IgD-negative memory B cell (primary cell): ENCODE data around the gene TUBD1. TPM values are rescaled to one million over a fixed set of nuclear protein-coding genes. Genes with fewer than 3 reads are reported as not detected.
A peak's percentile ranks its signal among the peaks of the same experiment; 100 is the strongest.
"Not testable (repeated sequence)": the region's sequence is repeated elsewhere in the genome, so short reads cannot be mapped to it uniquely, and the experiment has no call there.

ENCODE experiments used
- H3K27ac Mint-ChIP-seq, 3 donors: one replicate each; pipeline ENCODE4 v1.8.0; 2020 to 2022; ENCODE audit warnings: mild to moderate bottlenecking in 3 of 3, mixed read lengths in 3 of 3, moderate library complexity in 1 of 3
- H3K27me3 Mint-ChIP-seq: one replicate; pipeline ENCODE4 v1.8.0; 2021; ENCODE audit warnings: mixed read lengths
- H3K36me3 Mint-ChIP-seq: one replicate; pipeline ENCODE4 v1.8.0; 2020; ENCODE audit warnings: mild to moderate bottlenecking, mixed read lengths
- H3K4me1 Mint-ChIP-seq, 3 donors: one replicate each; pipeline ENCODE4 v1.8.0; 2020 to 2022; ENCODE audit warnings: mixed read lengths in 3 of 3, mild to moderate bottlenecking in 1 of 3
- H3K4me3 Mint-ChIP-seq, 4 donors: one replicate each; pipeline ENCODE4 v1.8.0; 2020 to 2022; ENCODE audit warnings: mild to moderate bottlenecking in 4 of 4, mixed read lengths in 4 of 4, moderate library complexity in 3 of 4
- H3K9me3 Mint-ChIP-seq, 3 donors: one replicate each; pipeline ENCODE4 v1.8.0; 2020 to 2021; ENCODE audit warnings: mixed read lengths in 3 of 3, mild to moderate bottlenecking in 1 of 3
- polyA plus RNA-seq: library from polyadenylated mRNA; unstranded; fragments of 300-500 nt; fragmentation: Illumina TruSeq; gene quantifications from one replicate; pipeline ENCODE4 v1.2.3, GENCODE V29; 2021

The TUBD1 gene
- polyA plus RNA-seq, 1 donor from 2014 or later = 17.6 TPM

DNA sequence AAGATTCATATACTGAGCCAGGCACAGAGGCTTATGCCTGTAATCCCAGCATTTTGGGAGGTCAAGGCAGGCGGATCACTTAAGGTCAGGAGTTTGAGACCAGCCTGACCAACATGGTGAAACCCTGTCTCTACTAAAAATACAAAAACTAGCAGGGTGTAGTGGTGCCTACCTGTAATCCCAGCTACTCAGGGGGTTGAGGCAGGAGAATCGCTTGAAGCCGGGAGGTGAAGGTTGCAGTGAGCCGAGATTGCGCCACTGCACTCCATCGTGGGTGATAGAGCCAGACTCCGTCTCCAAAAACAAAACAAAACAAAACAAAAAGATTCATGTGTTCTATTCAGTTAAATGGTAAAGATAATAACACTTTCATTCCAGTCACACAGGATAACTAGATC lies 63.9 kb downstream of the TUBD1 start:
- H3K4me3 Mint-ChIP-seq = peak overlapping the region; percentile 8 to 92 (median 32)

DNA sequence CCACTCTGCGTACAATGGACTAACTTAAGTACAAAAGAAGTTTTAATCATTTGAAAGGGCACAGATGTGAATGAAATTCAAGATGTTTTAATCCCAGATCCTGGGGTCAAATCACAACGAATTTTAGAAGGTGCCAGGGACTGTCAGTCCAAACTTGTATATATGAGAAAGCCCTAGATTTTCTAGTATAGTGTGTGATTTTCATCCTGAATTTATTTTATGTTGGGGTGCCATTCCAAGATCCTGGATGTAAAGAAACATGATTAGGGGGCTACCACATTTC lies 64.3 kb downstream of the TUBD1 start:
- Mint-ChIP-seq H3K36me3 (peaks cover 2% of the 10 kb centered on the region), H3K27me3 (no peaks in the 10 kb centered on the region), H3K4me1 (peaks cover 48 to 50% (median 49%) of the 10 kb centered on the region in 3 donors), H3K27ac (peak overlapping the region in 1 of 3 donors; percentile 27), H3K4me3 (peak overlapping the region in 2 of 4 donors; percentile 51 to 92), H3K9me3 (no peaks in the 10 kb centered on the region)

More for the DNA sequence above, 63.9 kb downstream of the TUBD1 start:
- Mint-ChIP-seq H3K27ac (peak overlapping the region in 2 of 3 donors; percentile 5 to 27), H3K4me1 (peaks cover 49 to 53% (median 52%) of the 10 kb centered on the region in 3 donors)
- not testable (repeated sequence) for H3K9me3 Mint-ChIP-seq, H3K27me3 Mint-ChIP-seq, H3K36me3 Mint-ChIP-seq

DNA sequence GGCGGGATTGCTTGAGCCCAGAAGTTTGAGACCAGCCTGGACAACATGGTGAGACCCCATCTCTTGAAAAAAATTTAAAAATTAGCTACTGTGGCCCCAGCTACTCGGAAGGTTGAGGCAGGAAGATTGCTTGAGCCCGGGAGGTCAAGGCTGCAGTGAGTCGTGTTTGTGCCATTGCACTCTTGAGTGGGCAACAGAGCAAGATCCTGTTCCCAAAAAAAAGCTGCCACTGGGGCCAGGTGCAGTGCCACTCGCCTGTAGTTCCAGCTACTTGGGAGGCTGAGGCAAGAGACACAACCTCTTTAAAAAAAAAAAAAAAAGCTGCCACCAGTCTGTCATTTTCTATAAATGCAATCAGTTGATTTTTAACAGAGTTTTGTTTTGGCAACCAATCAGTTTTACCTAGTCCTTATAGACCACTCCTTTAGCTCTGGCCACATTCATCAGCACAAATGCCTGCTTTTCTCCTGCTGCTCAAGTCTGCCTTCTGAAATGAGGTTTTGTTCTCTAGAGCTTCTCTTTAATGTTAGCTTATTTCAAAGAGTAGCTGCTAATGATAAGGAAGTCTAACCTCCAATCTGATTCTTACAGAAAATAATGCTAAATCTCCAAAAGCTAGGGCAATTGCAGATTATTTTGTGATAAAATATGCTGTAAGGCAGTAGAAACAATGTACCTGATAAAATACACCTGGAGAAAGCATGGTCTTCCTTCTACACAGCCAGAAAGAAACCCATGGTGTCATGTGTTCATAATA lies 64.8 kb downstream of the TUBD1 start:
- no peaks in the 10 kb centered on the region for H3K9me3 Mint-ChIP-seq
- H3K27me3 Mint-ChIP-seq = no peaks in the 10 kb centered on the region
- peaks cover 43 to 47% (median 44%) of the 10 kb centered on the region in 3 donors for H3K4me1 Mint-ChIP-seq
- H3K4me3 Mint-ChIP-seq = peak overlapping the region in 2 of 4 donors; percentile 49 to 51
- H3K27ac Mint-ChIP-seq = peak overlapping the region in 1 of 3 donors; percentile 27
- peaks cover 3% of the 10 kb centered on the region for H3K36me3 Mint-ChIP-seq

- Mint-ChIP-seq H3K9me3 (no peaks in the 10 kb centered on the region), H3K4me1 (peaks cover 40 to 47% (median 42%) of the 10 kb centered on the region in 3 donors), H3K27me3 (no peaks in the 10 kb centered on the region), H3K36me3 (peaks cover 6% of the 10 kb centered on the region), H3K27ac (peak overlapping the region in 1 of 3 donors; percentile 52), H3K4me3 (peak overlapping the region in 3 of 4 donors; percentile 37 to 80 (median 67))
These were observed 65.9 kb downstream of the TUBD1 start for GRCh38 chr17:59826706-59827453.

GRCh38 chr17:59825533-59826322 lies 67.0 kb downstream of the TUBD1 start:
- Mint-ChIP-seq H3K4me3 (peak overlapping the region in 2 of 4 donors; percentile 30 to 65), H3K36me3 (peaks cover 6% of the 10 kb centered on the region), H3K4me1 (peaks cover 38 to 42% (median 40%) of the 10 kb centered on the region in 3 donors), H3K27me3 (no peaks in the 10 kb centered on the region), H3K9me3 (no peaks in the 10 kb centered on the region), H3K27ac (peak overlapping the region in 1 of 3 donors; percentile 12)

DNA sequence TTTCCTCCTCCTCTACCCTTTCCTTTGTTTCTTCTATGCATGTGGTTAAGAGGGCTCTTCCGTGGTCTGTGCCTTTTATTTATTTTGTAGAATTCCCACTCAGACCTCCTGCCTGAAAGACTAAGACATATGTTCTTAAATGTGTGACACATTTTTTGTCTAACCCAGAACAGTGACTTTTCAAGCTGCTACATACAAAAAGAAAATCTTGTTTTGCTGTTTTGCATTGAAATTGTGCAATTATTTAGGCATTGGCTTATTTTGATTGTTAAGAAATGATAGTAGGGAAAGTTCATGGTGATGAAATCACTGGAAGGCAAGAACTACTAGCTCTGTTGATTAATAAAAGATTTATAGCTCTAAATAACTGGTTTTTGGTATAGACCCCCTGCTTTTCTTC lies 76.8 kb downstream of the TUBD1 start:
- H3K36me3 Mint-ChIP-seq = peaks cover 9% of the 10 kb centered on the region
- no peaks in the 10 kb centered on the region for H3K27me3 Mint-ChIP-seq
- H3K4me3 Mint-ChIP-seq = no peak overlapping the region
- no peak overlapping the region for H3K27ac Mint-ChIP-seq
- H3K4me1 Mint-ChIP-seq = peaks cover 0 to 9% (median 2%) of the 10 kb centered on the region in 3 donors
- no peaks in the 10 kb centered on the region for H3K9me3 Mint-ChIP-seq

- Mint-ChIP-seq H3K4me3 (no peak overlapping the region), H3K27ac (no peak overlapping the region), H3K27me3 (no peaks in the 10 kb centered on the region), H3K36me3 (peaks cover 6% of the 10 kb centered on the region), H3K4me1 (peaks cover 0 to 9% (median 2%) of the 10 kb centered on the region in 3 donors), H3K9me3 (no peaks in the 10 kb centered on the region)
These were observed 78.1 kb downstream of the TUBD1 start for GRCh38 chr17:59814685-59815084.

- H3K4me1 Mint-ChIP-seq = peaks cover 0 to 9% (median 2%) of the 10 kb centered on the region in 3 donors
- no peak overlapping the region for H3K27ac Mint-ChIP-seq
- H3K27me3 Mint-ChIP-seq = no peaks in the 10 kb centered on the region
- no peak overlapping the region for H3K4me3 Mint-ChIP-seq
- peaks cover 6% of the 10 kb centered on the region for H3K36me3 Mint-ChIP-seq
- H3K9me3 Mint-ChIP-seq = no peaks in the 10 kb centered on the region
These were observed 78.5 kb downstream of the TUBD1 start for GRCh38 chr17:59814276-59814675.

DNA sequence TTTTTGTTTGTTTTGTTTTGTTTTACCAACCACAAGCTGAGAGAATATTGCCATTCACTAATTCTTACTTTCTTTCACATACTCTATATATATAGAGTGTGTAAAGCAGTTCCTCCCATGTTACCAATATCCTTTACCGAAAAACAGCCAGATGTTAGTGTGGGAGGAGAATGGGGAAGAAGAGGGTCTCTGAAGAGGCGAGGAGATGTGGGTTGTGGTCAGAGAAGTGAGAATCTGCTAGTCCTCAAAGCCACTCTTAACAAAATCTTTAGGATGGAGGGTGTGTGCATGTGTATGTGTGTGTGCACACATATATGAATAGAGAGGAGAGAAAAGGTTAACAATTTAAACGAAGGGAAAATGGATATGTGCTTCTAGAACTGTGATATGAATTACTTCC lies 80.6 kb downstream of the TUBD1 start:
- peaks cover 0 to 9% (median 2%) of the 10 kb centered on the region in 3 donors for H3K4me1 Mint-ChIP-seq
- H3K36me3 Mint-ChIP-seq = peaks cover 6% of the 10 kb centered on the region
- H3K4me3 Mint-ChIP-seq = no peak overlapping the region
- no peaks in the 10 kb centered on the region for H3K27me3 Mint-ChIP-seq
- no peaks in the 10 kb centered on the region for H3K9me3 Mint-ChIP-seq
- H3K27ac Mint-ChIP-seq = no peak overlapping the region

DNA sequence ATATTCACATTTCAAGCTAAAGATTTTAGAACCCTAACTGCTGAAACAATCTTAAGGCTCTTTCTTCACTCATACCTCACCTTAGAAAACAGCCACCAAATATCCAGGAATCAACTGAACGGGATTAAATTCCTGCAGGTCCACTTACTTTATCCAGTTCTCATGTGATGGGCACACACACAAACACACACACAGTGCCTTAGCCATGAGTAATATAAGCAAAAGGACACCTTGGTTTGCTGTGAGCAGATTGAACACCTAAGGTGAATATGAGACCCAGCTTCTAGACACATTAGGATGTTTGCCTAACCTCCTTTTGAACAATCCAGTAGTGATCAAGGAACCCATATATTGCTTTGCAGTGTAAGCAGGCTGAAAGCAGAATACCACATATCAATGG lies 81.5 kb downstream of the TUBD1 start:
- Mint-ChIP-seq H3K4me3 (no peak overlapping the region), H3K9me3 (no peaks in the 10 kb centered on the region), H3K27ac (no peak overlapping the region), H3K4me1 (peaks cover 0 to 9% (median 3%) of the 10 kb centered on the region in 3 donors), H3K27me3 (no peaks in the 10 kb centered on the region), H3K36me3 (peaks cover 6% of the 10 kb centered on the region)

GRCh38 chr17:59810894-59811153 lies 81.9 kb downstream of the TUBD1 start:
- H3K4me3 Mint-ChIP-seq = no peak overlapping the region

More at GRCh38 chr17:59810894-59811153, 81.9 kb downstream of the TUBD1 start:
- peaks cover 0 to 9% (median 3%) of the 10 kb centered on the region in 3 donors for H3K4me1 Mint-ChIP-seq
- H3K9me3 Mint-ChIP-seq = no peaks in the 10 kb centered on the region
- H3K27ac Mint-ChIP-seq = no peak overlapping the region
- no peaks in the 10 kb centered on the region for H3K27me3 Mint-ChIP-seq
- H3K36me3 Mint-ChIP-seq = peaks cover 5% of the 10 kb centered on the region

Other genes starting within 250 kb of the TUBD1 start
- gene PTRH2, start 185.5 kb downstream of the TUBD1 start, polyA plus RNA-seq = 18.4 TPM
- 35.5 TPM for gene VMP1, start 185.3 kb downstream of the TUBD1 start, polyA plus RNA-seq
- gene RPS6KB1, start 178 bp upstream of the TUBD1 start, polyA plus RNA-seq = 23.5 TPM
- gene RNFT1, start 71.8 kb upstream of the TUBD1 start, polyA plus RNA-seq = 28.4 TPM
- gene HEATR6, start 186.0 kb upstream of the TUBD1 start, polyA plus RNA-seq = 15.1 TPM